GM12873 (cell line): ENCODE results near the gene LRP3.

Experiments
- CTCF ChIP-seq: IDR thresholded peaks from 2 replicates; pipeline ENCODE4 v1.5.1; 2012; ENCODE audit warnings: low read depth, mild to moderate bottlenecking, moderate library complexity, low read length, control low read depth; ENCODE audit not compliant: insufficient read depth; ENCODE audit errors: missing control alignments

LRP3 gene

GRCh38 chr19:33193865-33194362, at the start of gene LRP3:
Gene LRP3, plus strand, starts transcription at chr19:33194330. Its CDS starts 456 bp downstream, at chr19:33194786.
- TF ChIP-seq CTCF = no peak

- no peak for TF ChIP-seq CTCF
Observed at GRCh38 chr19:33146209-33146608, 47.9 kb upstream of the LRP3 start.

- no peak for TF ChIP-seq CTCF
Observed at GRCh38 chr19:33147538-33147937, 46.6 kb upstream of the LRP3 start.

GRCh38 chr19:33150852-33151518, 43.1 kb upstream of the LRP3 start:
- no peak for TF ChIP-seq CTCF

- no peak for TF ChIP-seq CTCF
Observed at GRCh38 chr19:33152176-33152575, 42.0 kb upstream of the LRP3 start.

- TF ChIP-seq CTCF = no peak
Observed at GRCh38 chr19:33156334-33156733, 37.8 kb upstream of the LRP3 start.

- no peak for TF ChIP-seq CTCF
Observed at GRCh38 chr19:33157906-33158305, 36.2 kb upstream of the LRP3 start.
